PC-3 (cell line): ENCODE results near the gene ITGA1. TPM values are rescaled to one million over a fixed set of nuclear protein-coding genes. Genes with fewer than 3 reads are reported as not detected.

Experiments used
- ATAC-seq: fragments of 200-7000 bp; cut with Tn5 transposase; 2 replicates; pipeline ENCODE4 v1.9.1; 2020; ENCODE audit warnings: mild to moderate bottlenecking, moderate library complexity
- BruUV-seq: library from RNA; stranded (reverse); fragments of 400-500 nt; replicated peaks from 2 replicates; lab custom pipeline; 2021; lab: Mats Ljungman, UMichigan
- CTCF ChIA-PET: fragments of 300-600 bp; sonication (Branson Sonifier 250); formaldehyde crosslinking; loops from one replicate; lab custom pipeline; 2022; ENCODE audit warnings: antibody characterized with exemption; lab: Charles Lee
- POLR2A ChIA-PET: fragments of 300-600 bp; sonication (Branson Sonifier 250); formaldehyde crosslinking; loops from one replicate; lab custom pipeline; 2022; ENCODE audit warnings: antibody characterized with exemption; ENCODE audit not compliant: unreplicated experiment; lab: Charles Lee
- DNase-seq: peaks from one replicate; pipeline ENCODE4 v3.0.0-alpha.2; 2015
- H2AFZ ChIP-seq: fragments of 300-600 bp; sonication (generic); 2 replicates; pipeline ENCODE4 v1.6.0; 2016; ENCODE audit warnings: antibody characterized with exemption, low read length
- H3F3A ChIP-seq: fragments of 300-600 bp; sonication (generic); one replicate; pipeline ENCODE4 v1.6.0; 2017; ENCODE audit warnings: antibody characterized with exemption, low read length, control low read depth, mild to moderate bottlenecking; ENCODE audit not compliant: unreplicated experiment
- H3K27ac ChIP-seq: fragments of 300-600 bp; sonication (generic); 2 replicates; pipeline ENCODE4 v1.5.1; 2016; ENCODE audit warnings: mild to moderate bottlenecking, low read length
- H3K27me3 ChIP-seq: fragments of 300-600 bp; sonication (generic); 2 replicates; pipeline ENCODE4 v1.6.1; 2016; ENCODE audit warnings: low read length, mixed read lengths
- H3K36me3 ChIP-seq: fragments of 300-600 bp; sonication (generic); 2 replicates; pipeline ENCODE4 v1.6.1; 2016; ENCODE audit warnings: low read depth, mixed run types, low read length, mixed read lengths
- H3K4me1 ChIP-seq: fragments of 300-600 bp; sonication (generic); 2 replicates; pipeline ENCODE4 v1.5.1; 2016; ENCODE audit warnings: low read length; ENCODE audit not compliant: insufficient read depth
- H3K4me2 ChIP-seq: fragments of 300-600 bp; sonication (generic); 2 replicates; pipeline ENCODE4 v1.6.0; 2016; ENCODE audit warnings: low read length
- H3K4me3 ChIP-seq: fragments of 300-600 bp; sonication (generic); 2 replicates; pipeline ENCODE4 v1.5.1; 2016; ENCODE audit warnings: mild to moderate bottlenecking, low read length, mixed read lengths
- H3K79me2 ChIP-seq: fragments of 300-600 bp; sonication (generic); 2 replicates; pipeline ENCODE4 v1.6.1; 2017; ENCODE audit warnings: low read length, mixed read lengths
- H3K9ac ChIP-seq: fragments of 300-600 bp; sonication (generic); 2 replicates; pipeline ENCODE4 v1.6.0; 2016; ENCODE audit warnings: mild to moderate bottlenecking, low read length
- H3K9me2 ChIP-seq: fragments of 300-600 bp; sonication (generic); replicated peaks from 2 replicates; pipeline ENCODE4 v1.6.1; 2016; ENCODE audit warnings: mixed run types, low read length, mixed read lengths
- H3K9me3 ChIP-seq: fragments of 300-600 bp; sonication (generic); 2 replicates; pipeline ENCODE4 v1.6.1; 2016; ENCODE audit warnings: low read length, mixed read lengths
- H4K20me1 ChIP-seq: fragments of 300-600 bp; sonication (generic); 2 replicates; pipeline ENCODE4 v1.6.1; 2016; ENCODE audit warnings: low read length, mixed read lengths
- CTCF ChIP-seq: fragments of 300-600 bp; sonication (generic); conservative IDR thresholded peaks from 2 replicates; pipeline ENCODE4 v1.5.1; 2017; ENCODE audit warnings: antibody characterized with exemption, low read depth, mild to moderate bottlenecking, low read length
- EZH2 ChIP-seq: fragments of 300-600 bp; sonication (generic); IDR thresholded peaks from one replicate; pipeline ENCODE4 v1.6.1; 2017; ENCODE audit warnings: antibody characterized with exemption, mild to moderate bottlenecking, low read length; ENCODE audit not compliant: unreplicated experiment
- EZH2phosphoT487 ChIP-seq: fragments of 300-600 bp; sonication (generic); IDR thresholded peaks from 2 replicates; pipeline ENCODE4 v1.6.1; 2018; ENCODE audit warnings: mild to moderate bottlenecking, antibody characterized with exemption, low read length, borderline replicate concordance
- intact Hi-C: fragments of 100-400 bp; cut with micrococcal nuclease; formaldehyde crosslinking; loops from 2 replicates; pipeline ENCODE4 v1.9.0; 2023
- total RNA-seq: library from RNA; depleted of rRNA; stranded (reverse); fragments of >200 nt; gene quantifications from 2 replicates; pipeline ENCODE4 v1.2.3, GENCODE V29; 2014

ITGA1 gene
- total RNA-seq, 1 experiment from 2014 or later = 4.7 TPM

- CTCF ChIA-PET = no interaction called here
- H3K79me2 ChIP-seq = no peaks in the 10 kb centered on the region
- no peak for ATAC-seq
Measured at GRCh38 chr5:52770287-52770939, 17.3 kb upstream of the ITGA1 start.

GRCh38 chr5:52771343-52772039, 16.2 kb upstream of the ITGA1 start:
- H3K36me3 ChIP-seq = no peaks in the 10 kb centered on the region
- TF ChIP-seq EZH2 = no peak
- TF ChIP-seq EZH2phosphoT487 = no peak
- TF ChIP-seq CTCF = no peak
- H3K4me2 ChIP-seq = no peak overlapping the region
- intact Hi-C loops = no loop called here
- H3K4me3 ChIP-seq = no peak overlapping the region
- H3K27me3 ChIP-seq = no peaks in the 10 kb centered on the region
- H4K20me1 ChIP-seq = no peaks in the 10 kb centered on the region
- no peaks in the 10 kb centered on the region for H3K9me2 ChIP-seq
- no TSS peak for BruUV-seq
- ChIA-PET POLR2A (no interaction called here), CTCF (no interaction called here)
- H3F3A ChIP-seq = no peaks in the 10 kb centered on the region
- no peak for DNase-seq
- no peaks in the 10 kb centered on the region for H3K4me1 ChIP-seq
- no peaks in the 10 kb centered on the region for H3K9me3 ChIP-seq
- no peaks in the 10 kb centered on the region for H3K79me2 ChIP-seq
- no peak for ATAC-seq
- no peak overlapping the region for H2AFZ ChIP-seq
- no peak overlapping the region for H3K9ac ChIP-seq
- no peak overlapping the region for H3K27ac ChIP-seq

More at GRCh38 chr5:52770287-52770939, 17.3 kb upstream of the ITGA1 start:
- no peak for DNase-seq
- intact Hi-C loops = no loop called here
- Histone ChIP-seq H3K4me2 (no peak overlapping the region), H4K20me1 (no peaks in the 10 kb centered on the region), H3K27ac (no peak overlapping the region), H3K9me2 (no peaks in the 10 kb centered on the region), H3K27me3 (no peaks in the 10 kb centered on the region), H3K9me3 (no peaks in the 10 kb centered on the region), H3K9ac (no peak overlapping the region), H3K36me3 (no peaks in the 10 kb centered on the region), H3F3A (no peaks in the 10 kb centered on the region), H3K4me1 (no peaks in the 10 kb centered on the region), H3K4me3 (no peak overlapping the region), H2AFZ (no peak overlapping the region)
- POLR2A ChIA-PET = no interaction called here
- TF ChIP-seq CTCF (no peak), EZH2phosphoT487 (no peak), EZH2 (no peak)
- no TSS peak for BruUV-seq

- H3K9me3 ChIP-seq = no peaks in the 10 kb centered on the region
- intact Hi-C loops = no loop called here
- H3K4me1 ChIP-seq = no peaks in the 10 kb centered on the region
- no peaks in the 10 kb centered on the region for H3K79me2 ChIP-seq
- TF ChIP-seq EZH2 (no peak), EZH2phosphoT487 (no peak), CTCF (no peak)
- H3K4me3 ChIP-seq = no peak overlapping the region
- no peak overlapping the region for H3K4me2 ChIP-seq
- H3K9ac ChIP-seq = no peak overlapping the region
- no peak for ATAC-seq
- no peak for DNase-seq
- H3K36me3 ChIP-seq = no peaks in the 10 kb centered on the region
- H4K20me1 ChIP-seq = no peaks in the 10 kb centered on the region
- H2AFZ ChIP-seq = no peak overlapping the region
- H3K9me2 ChIP-seq = no peaks in the 10 kb centered on the region
- ChIA-PET CTCF (no interaction called here), POLR2A (no interaction called here)
- H3K27me3 ChIP-seq = no peaks in the 10 kb centered on the region
- BruUV-seq = no TSS peak
- H3F3A ChIP-seq = no peaks in the 10 kb centered on the region
- no peak overlapping the region for H3K27ac ChIP-seq
Measured at GRCh38 chr5:52772668-52773067, 15.0 kb upstream of the ITGA1 start.
